Stomach (tissue), 9 donors: ENCODE results near the gene MAGI2. TPM values are rescaled to one million over a fixed set of nuclear protein-coding genes. Genes with fewer than 3 reads are reported as not detected.

ENCODE experiments used
- DNase-seq, 2 donors: peaks; one replicate each; pipeline versions ENCODE4 v3.0.0 to v3.0.0-alpha.2; 2013 to 2019
- H3K27ac ChIP-seq, 5 donors: fragments of 200-600 bp in 4 of 5; sonication (generic) in 4 of 5; one replicate each; pipeline ENCODE4 v1.5.1; 2013 to 2019; ENCODE audit warnings: mild to moderate bottlenecking in 1 of 5, moderate library complexity in 1 of 5
- H3K27me3 ChIP-seq, 3 donors: fragments of 200-600 bp; sonication (generic); one replicate each; pipeline ENCODE4 v1.5.1; 2017 to 2019; ENCODE audit warnings: mixed run types in 1 of 3
- H3K36me3 ChIP-seq, 4 donors: fragments of 200-600 bp; sonication (generic); 1 replicate in 3 of 4; 2 replicates in 1 of 4; pipeline ENCODE4 v1.5.1; 2016 to 2019
- H3K4me1 ChIP-seq, 4 donors: fragments of 200-600 bp; sonication (generic); one replicate each; pipeline ENCODE4 v1.5.1; 2016 to 2019
- H3K4me3 ChIP-seq, 4 donors: fragments of 200-600 bp; sonication (generic) in 3 of 4; one replicate each; pipeline ENCODE4 v1.5.1; 2016 to 2019; ENCODE audit warnings: mild to moderate bottlenecking in 1 of 4
- H3K9me3 ChIP-seq, 4 donors: fragments of 200-600 bp; sonication (generic); one replicate each; pipeline ENCODE4 v1.5.1; 2016 to 2019
- EP300 ChIP-seq: sonication (generic); formaldehyde crosslinking; IDR thresholded peaks from one replicate; pipeline ENCODE4 v1.6.1; 2017; ENCODE audit warnings: antibody characterized with exemption
- POLR2A ChIP-seq, 4 donors: fragments of 450-650 bp; IDR thresholded peaks; one replicate each; pipeline ENCODE4 v1.6.1; 2016; ENCODE audit warnings: antibody characterized with exemption in 4 of 4, control low read depth in 2 of 4, mild to moderate bottlenecking in 1 of 4, moderate library complexity in 1 of 4
- POLR2AphosphoS5 ChIP-seq, 3 donors: sonication (generic); formaldehyde crosslinking; IDR thresholded peaks; one replicate each; pipeline ENCODE4 v1.6.1; 2016; ENCODE audit warnings: antibody characterized with exemption in 3 of 3
- WGBS, 5 donors: extraction: QIAGEN DNeasy Blood & Tissue Kit in 3 of 5; methylation state at CpG; one replicate each; pipeline versions ENCODE4 v1.1.5 to v1.1.7; 2013 to 2018; 5-methylcytosine and 5-hydroxymethylcytosine counted together
- intact Hi-C: fragments of 100-400 bp; cut with DNase I; formaldehyde crosslinking; loops from one replicate; pipeline ENCODE4 v1.15.1; 2023; ENCODE audit warnings: low total_unique reads
- polyA plus RNA-seq, 3 donors: library from polyadenylated mRNA; stranded (reverse); fragments of 200-250 nt; gene quantifications; one replicate each; pipeline ENCODE4 v1.2.3, GENCODE V29; 2013
- total RNA-seq, 5 donors: library from RNA; depleted of rRNA; stranded (reverse); fragments of >200 nt; gene quantifications; one replicate each; pipeline versions ENCODE4 v1.1.0 to v1.2.3, GENCODE V29; 2014 to 2016
- TF ChIP-seq, protein P1 (sequence below), 7 experiments: fragments of 450-650 bp in 4 of 7; fragments of 200-600 bp in 3 of 7; sonication (generic) in 3 of 7; IDR thresholded peaks; one replicate each; pipeline ENCODE4 v1.5.1; 2016 to 2019; ENCODE audit warnings: antibody characterized with exemption in 7 of 7, control low read depth in 2 of 7, mild to moderate bottlenecking in 1 of 7
- donor health status: healthy with polysubstance abuse.
- donor health status: Bipolar disorder and iron deficiency.
- donor health status: healthy.

Gene MAGI2
- total and polyA plus RNA-seq, 8 donors: 0.92 to 53.9 (median 5.8) TPM

DNA sequence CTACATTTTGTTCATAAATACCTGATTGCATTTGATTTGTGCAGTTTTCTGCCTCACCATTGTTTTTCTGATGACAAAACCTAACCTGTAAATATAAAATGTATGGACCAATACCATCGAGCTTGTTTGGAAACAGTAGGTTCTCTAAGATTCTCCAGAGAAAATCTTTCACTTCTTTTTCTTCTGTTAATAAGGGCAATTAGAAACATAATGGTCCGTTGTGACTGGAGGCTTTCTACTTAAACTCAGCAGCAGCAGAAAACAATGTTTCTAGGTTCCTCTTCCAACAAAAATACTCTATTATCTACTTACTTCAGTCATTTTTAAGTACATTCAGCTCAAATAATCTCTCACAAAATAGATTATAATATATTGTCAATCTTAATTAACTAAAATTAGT lies 1053.4 kb downstream of the MAGI2 start:
- WGBS, 5 donors: 29 to 38% (median 34%) methylated on average over 2 of the region's 2 CpGs
- Histone ChIP-seq H3K4me1 (no peaks in the 10 kb centered on the region), H3K4me3 (no peak overlapping the region), H3K9me3 (no peaks in the 10 kb centered on the region), H3K36me3 (no peaks in the 10 kb centered on the region), H3K27ac (no peak overlapping the region), H3K27me3 (no peaks in the 10 kb centered on the region)
- TF ChIP-seq POLR2A (IDR thresholded peaks at IDR 0.05) (no peak), EP300 (no peak)
- no peak for DNase-seq
- intact Hi-C loops: no loop called here

DNA sequence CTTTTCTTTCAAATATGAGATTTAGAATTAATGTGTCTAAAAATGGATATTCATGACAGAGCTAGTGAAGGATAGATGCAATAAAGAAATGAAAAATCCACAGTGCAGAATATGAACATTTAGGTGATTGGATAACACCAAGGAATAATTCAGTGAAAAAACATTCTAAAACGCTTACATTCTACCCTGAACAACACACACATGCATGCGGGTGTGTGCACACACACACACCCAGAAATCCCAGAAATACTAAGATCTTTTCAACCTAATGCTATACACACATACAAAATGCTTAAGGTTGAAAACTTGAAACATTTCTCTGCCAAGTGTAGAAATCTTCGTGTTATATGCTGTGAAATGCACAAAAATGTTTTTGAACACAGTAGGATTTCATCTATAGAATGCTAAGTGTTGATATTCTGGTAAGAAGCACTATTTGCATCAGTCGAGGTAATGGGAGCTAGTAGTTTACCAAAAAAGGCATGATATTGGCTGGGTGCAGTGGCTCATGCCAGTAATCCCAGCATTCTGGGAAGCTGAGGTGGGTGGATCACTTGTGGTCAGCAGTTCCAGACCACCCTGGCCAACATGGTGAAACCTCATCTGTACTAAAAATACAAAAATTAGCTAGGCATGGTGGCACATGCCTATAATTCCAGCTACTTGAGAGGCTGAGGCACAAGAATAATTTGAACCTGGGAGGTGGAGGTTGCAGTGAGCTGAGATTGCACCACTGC lies 1054.3 kb downstream of the MAGI2 start:
- intact Hi-C loops: no loop called here

DNA sequence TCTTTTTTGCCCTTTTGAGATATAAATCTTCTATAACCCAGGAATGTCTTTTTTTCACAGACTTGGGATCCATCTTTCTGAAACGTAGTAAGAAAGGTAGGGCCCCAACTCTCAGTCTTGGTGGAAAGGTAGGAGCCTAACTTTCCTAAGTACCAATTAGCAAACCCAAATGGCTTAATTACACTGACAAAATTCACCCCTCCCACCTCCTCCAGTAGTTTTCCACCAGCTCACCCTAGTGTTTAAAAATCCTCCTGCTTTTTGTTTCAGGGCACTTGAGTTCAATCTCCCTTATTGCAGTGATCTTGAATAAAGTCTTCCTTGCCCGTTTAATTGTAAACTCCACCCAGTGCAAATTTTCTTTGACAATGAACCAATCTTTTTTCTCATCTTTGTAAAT lies 1054.9 kb downstream of the MAGI2 start:
- TF ChIP-seq POLR2A (IDR thresholded peaks at IDR 0.05): no peak
- Histone ChIP-seq H3K4me1 (no peaks in the 10 kb centered on the region), H3K27me3 (no peaks in the 10 kb centered on the region), H3K9me3 (no peaks in the 10 kb centered on the region), H3K27ac (no peak overlapping the region), H3K4me3 (no peak overlapping the region), H3K36me3 (no peaks in the 10 kb centered on the region)
- DNase-seq: no peak
- intact Hi-C loops: no loop called here
- 46 to 67% (median 63%) methylated on average over 2 of the region's 2 CpGs for WGBS, 5 donors

More for the DNA sequence above, 1054.3 kb downstream of the MAGI2 start:
- WGBS, 5 donors: 63 to 74% (median 66%) methylated on average over 4 of the region's 4 CpGs
- H3K27ac ChIP-seq: no peak overlapping the region
- no peaks in the 10 kb centered on the region for H3K36me3 ChIP-seq
- H3K9me3 ChIP-seq: no peaks in the 10 kb centered on the region
- no peaks in the 10 kb centered on the region for H3K4me1 ChIP-seq
- H3K4me3 ChIP-seq: no peak overlapping the region
- TF ChIP-seq, protein P1, sequence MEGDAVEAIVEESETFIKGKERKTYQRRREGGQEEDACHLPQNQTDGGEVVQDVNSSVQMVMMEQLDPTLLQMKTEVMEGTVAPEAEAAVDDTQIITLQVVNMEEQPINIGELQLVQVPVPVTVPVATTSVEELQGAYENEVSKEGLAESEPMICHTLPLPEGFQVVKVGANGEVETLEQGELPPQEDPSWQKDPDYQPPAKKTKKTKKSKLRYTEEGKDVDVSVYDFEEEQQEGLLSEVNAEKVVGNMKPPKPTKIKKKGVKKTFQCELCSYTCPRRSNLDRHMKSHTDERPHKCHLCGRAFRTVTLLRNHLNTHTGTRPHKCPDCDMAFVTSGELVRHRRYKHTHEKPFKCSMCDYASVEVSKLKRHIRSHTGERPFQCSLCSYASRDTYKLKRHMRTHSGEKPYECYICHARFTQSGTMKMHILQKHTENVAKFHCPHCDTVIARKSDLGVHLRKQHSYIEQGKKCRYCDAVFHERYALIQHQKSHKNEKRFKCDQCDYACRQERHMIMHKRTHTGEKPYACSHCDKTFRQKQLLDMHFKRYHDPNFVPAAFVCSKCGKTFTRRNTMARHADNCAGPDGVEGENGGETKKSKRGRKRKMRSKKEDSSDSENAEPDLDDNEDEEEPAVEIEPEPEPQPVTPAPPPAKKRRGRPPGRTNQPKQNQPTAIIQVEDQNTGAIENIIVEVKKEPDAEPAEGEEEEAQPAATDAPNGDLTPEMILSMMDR (IDR thresholded peaks at IDR 0.05): no peak
- TF ChIP-seq POLR2AphosphoS5 (IDR thresholded peaks at IDR 0.05) (no peak), POLR2A (IDR thresholded peaks at IDR 0.05) (no peak)
- H3K27me3 ChIP-seq: no peaks in the 10 kb centered on the region
- no peak for DNase-seq

DNA sequence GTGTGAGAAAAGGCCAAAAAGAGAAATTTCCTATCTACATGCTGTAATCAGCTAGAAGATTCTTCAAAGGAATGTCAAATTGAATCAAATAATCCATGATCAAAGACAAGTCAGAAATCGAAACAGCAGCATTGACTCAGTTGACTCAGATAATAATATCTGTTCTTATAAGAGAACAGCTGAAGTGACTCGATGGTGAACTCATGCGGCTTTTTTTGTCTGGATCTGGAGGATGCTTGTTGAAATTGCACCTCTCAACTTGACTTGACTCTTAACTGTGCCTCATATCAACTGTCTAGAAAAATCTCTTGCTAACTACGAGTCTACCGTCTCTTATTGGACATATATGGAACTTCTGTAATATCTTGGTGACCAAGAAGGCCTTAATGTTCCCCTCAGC lies 1055.4 kb downstream of the MAGI2 start:
- no peak for DNase-seq
- no peaks in the 10 kb centered on the region for H3K9me3 ChIP-seq
- intact Hi-C loops: no loop called here
- TF ChIP-seq, protein P1 (IDR thresholded peaks at IDR 0.05): no peak
- H3K27me3 ChIP-seq: no peaks in the 10 kb centered on the region
- H3K36me3 ChIP-seq: no peaks in the 10 kb centered on the region
- H3K27ac ChIP-seq: no peak overlapping the region
- no peaks in the 10 kb centered on the region for H3K4me1 ChIP-seq
- 89 to 93% (median 90%) methylated on average over 5 of the region's 5 CpGs for WGBS, 5 donors
- no peak overlapping the region for H3K4me3 ChIP-seq

DNA sequence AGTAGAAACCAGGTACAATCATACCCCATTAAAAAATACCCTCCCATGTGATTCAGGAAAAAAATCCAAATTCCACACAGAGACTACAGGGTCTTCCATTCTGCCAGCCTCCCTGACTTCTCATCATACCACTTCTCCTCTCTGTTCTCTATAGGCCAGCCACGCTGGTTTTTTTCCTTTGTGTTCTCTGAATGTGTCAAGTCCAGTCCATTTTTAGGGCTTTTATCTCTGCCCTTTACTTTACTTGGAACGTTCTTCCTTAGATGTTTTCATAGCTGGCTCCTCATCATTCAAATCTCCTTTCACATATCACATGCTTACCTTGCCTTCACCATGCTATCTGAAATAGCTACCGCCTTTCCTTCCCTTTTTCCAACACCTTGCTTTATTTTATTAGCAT lies 1057.3 kb downstream of the MAGI2 start:
- no peak overlapping the region for H3K27ac ChIP-seq
- no peaks in the 10 kb centered on the region for H3K36me3 ChIP-seq
- intact Hi-C loops: no loop called here
- no peaks in the 10 kb centered on the region for H3K9me3 ChIP-seq
- 50 to 73% (median 67%) methylated on average over 3 of the region's 3 CpGs for WGBS, 5 donors
- H3K27me3 ChIP-seq: no peaks in the 10 kb centered on the region
- TF ChIP-seq POLR2AphosphoS5 (IDR thresholded peaks at IDR 0.05): no peak
- TF ChIP-seq EP300: no peak
- TF ChIP-seq POLR2A (IDR thresholded peaks at IDR 0.05): no peak
- TF ChIP-seq, protein P1 (IDR thresholded peaks at IDR 0.05): no peak
- no peak overlapping the region for H3K4me3 ChIP-seq
- no peaks in the 10 kb centered on the region for H3K4me1 ChIP-seq
- DNase-seq: no peak
